ENCODE measurements around the gene PLEK.
A peak's percentile ranks its signal among the peaks of the same experiment; 100 is the strongest.

PLEK gene

DNA sequence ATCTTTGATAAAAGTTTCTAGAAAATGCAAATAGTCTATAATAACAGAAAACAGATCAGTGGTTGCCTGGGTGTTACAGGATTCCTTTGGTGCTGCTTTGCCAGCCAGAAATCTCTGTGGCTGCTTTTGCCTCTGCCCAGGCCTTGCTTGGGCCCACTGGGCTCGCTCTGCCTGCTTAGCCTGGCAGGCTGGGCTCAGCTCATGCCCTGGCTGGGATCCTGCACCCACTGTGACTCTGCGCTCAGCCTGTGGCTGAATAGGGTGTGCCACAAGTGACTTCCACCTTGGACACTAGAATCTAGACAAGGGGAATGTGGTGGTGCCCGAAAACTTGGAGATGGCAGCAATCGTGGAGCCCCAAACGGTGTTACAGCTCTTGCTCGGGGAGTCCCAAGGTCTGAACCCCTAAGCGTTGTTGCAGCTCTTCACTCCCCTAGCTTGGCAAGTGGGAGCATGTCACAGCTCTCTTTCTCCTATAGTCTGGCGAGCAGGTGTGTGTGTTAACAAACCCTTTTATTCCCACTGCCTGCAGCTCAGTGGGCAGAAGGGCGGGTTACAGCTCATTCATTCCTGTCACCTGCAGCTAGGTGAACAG lies 51.1 kb downstream of the PLEK start:
- DNase-seq (ENCODE audit: low spot score): no peak

DNA sequence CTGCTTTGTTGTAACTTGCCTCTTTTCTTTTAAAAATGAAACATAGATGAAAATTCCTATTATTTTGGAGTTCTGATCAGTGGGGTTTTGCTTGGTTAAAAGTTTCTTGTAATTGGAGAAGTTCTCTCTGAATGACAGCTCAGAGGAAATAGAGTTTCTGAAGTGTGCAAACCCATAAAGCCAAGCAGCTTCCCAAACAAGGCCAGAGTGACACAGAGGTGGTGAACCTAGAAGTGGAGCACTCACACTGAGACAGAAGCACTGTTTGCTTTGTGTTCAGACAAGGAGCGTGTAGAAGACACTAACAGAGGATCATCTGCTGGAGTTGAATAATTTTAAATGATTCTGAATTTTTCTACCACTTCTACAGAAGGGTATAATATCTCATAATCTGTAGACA lies 52.8 kb downstream of the PLEK start:
- no peak for DNase-seq (ENCODE audit: low spot score)

DNA sequence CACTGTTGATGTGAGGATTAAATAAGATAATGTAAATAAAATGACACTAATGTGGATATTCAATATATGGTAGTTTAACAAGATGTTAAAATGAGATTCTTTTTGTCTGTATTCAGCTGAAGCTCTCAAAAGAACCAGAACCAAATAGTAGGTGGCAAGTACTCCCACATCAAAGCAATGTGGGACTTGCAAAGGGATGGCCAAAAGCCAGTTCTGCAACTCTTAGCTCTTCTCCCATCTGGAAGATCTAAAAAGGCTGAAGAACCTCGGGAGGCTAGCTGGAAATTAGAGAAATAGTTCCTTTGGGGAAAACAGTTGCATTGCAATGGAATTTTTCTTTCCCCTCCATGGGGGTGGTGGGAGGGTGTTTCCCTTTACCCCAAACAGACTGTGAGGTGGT lies 53.3 kb downstream of the PLEK start:
- no peak for DNase-seq (ENCODE audit: low spot score)

DNA sequence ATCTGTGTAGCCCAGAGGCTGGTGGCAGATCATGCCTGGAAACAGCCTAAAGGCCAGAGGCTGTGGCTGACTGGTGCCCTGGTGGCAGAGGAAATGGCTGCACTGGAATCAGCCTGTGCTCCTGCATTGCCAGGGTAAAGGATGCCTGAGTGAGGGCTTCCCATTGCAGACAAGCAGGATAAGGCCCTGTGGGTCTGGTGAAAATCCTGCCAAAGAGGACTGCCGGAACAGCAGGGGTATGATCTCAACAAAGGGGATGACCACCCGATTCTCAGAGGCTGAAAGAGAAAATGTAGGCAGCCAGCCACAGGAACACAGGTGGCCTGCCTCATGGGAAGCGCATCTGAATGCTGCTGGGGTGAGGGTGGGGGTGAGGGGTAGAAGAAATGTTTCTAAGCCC lies 53.8 kb downstream of the PLEK start:
- no peak for DNase-seq (ENCODE audit: low spot score)

- DNase-seq (ENCODE audit: low spot score): no peak
Measured at GRCh38 chr2:68420254-68420910, 55.3 kb downstream of the PLEK start.

- DNase-seq (ENCODE audit: low spot score): no peak
Measured at GRCh38 chr2:68423966-68424650, 59.0 kb downstream of the PLEK start.

DNA sequence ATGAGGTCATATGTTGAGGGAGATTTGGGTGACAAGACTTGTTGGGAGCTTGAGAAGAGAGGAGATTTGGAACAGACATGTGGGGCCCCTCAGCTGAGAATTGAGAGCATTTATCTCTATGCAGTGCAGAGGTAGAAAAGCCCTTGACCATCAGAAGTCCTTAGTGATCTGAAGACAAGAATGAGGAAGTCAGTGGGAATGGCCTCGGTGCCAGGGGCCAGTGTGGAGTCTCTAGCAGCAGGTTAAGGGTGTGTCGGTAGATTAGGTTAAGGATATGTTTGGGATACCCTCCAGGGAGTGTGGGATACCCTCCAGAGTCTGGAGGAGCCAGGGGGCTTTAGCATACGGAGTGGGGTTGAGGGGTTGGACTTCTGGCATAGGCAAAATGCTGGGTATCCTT lies 60.4 kb downstream of the PLEK start:
- no peak for DNase-seq (ENCODE audit: low spot score)

- DNase-seq (ENCODE audit: low spot score): no peak
Measured at GRCh38 chr2:68426446-68426845, 61.4 kb downstream of the PLEK start.

DNA sequence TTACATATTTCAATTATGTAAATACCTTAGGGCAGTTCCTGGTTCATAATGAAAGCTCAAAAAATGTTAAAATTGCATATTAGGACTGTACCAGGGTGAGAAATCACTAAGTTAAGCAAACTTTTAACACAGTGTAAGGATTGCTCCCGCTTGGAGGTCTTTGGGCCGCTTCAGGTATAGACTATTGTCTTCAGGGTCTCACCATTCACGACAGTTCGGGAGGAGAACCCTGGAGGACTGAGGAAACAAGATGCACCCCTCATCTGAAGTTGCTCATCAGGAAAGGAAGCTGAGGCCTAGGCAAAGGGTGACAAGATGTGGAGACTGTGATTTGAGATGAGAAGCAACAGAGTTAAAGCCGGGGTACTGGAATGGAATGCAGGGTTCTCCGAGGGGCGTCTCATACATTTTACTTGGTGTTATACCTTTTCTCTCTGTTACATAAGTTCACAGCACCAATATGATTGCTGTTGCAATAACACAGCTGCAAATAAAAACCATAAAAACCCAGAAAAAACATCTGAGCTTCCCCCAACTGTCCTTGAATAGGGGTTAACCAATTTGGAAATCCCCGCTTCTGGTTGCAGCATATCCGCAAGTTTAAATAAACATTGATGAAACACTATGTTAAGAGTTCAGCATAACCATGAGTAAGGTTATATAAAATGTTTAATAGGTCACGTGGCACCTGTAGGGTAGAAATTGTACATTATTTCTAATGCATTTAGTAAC lies 61.9 kb downstream of the PLEK start:
- DNase-seq (ENCODE audit: low spot score): peak; percentile 21

GRCh38 chr2:68428126-68428525 lies 63.0 kb downstream of the PLEK start:
- DNase-seq (ENCODE audit: low spot score): no peak

DNA sequence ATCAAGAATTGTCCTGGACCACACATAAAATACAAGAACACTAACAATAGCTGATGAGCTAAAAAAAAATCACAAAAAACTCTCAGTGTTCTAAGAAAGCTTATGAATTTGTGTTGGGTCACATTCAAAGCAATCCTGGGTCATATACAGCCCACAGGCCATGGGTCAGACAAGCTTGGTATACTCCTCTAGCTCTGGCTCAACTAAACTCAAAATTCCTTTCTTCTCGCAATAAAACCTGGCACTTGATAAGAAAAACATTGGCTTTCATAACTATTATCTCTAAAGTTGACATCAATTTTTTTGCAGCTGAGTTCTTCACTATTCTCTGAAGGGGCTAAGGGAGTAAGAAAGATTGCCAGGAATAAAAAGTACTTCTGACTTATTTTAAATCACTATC lies 63.7 kb downstream of the PLEK start:
- no peak for DNase-seq (ENCODE audit: low spot score)

GRCh38 chr2:68429311-68429826 lies 64.3 kb downstream of the PLEK start:
- no peak for DNase-seq (ENCODE audit: low spot score)

- no peak for DNase-seq (ENCODE audit: low spot score)
Measured at GRCh38 chr2:68431316-68431972, 66.4 kb downstream of the PLEK start.

DNA sequence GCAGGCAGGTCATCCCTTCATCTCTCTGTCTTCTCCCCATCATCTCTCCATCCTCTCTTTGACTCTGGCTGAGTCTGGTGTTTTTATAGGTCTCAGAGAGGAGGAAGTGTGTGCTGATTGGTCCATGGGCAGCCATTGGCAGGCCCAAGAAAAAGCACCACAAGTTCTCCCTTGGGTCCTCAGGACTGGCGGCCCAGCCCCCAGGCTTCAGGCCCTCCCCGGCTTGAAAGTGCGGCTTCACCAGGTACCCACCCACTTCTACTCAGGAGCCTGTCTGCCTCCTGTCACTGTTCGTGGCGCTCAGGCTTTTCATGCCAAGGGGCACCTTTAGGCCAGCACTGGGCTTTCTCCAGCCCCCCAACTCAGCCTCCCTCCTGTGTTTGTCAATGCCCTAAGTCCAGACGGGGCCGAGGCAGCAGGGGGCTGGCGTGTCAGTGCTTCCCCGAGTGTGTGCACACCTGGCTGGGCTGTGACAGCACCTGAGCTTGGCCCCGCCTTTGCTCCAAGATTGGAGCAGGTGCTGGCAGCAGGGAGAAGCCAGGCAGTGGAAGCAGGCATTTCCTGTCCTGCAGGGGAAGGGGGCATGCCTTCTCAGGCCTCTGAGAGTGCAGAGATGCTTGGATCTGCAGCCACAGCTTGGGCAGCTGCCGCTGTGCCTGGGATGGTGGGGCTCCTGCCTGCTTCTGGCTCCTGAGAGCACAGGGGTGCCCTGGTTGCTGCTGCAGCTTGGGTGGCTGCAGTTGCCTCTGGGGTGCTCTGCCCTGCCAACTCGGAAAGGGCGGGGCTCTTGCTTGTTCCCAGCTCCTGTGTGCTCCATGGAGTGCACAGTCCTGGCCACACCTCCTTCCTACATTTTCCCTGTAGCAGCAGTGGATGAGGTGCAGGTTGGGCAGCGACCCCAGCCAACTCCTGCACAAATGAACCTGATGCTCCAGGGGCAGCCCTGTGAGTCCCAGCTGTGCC lies 67.9 kb downstream of the PLEK start:
- DNase-seq (ENCODE audit: low spot score): no peak

DNA sequence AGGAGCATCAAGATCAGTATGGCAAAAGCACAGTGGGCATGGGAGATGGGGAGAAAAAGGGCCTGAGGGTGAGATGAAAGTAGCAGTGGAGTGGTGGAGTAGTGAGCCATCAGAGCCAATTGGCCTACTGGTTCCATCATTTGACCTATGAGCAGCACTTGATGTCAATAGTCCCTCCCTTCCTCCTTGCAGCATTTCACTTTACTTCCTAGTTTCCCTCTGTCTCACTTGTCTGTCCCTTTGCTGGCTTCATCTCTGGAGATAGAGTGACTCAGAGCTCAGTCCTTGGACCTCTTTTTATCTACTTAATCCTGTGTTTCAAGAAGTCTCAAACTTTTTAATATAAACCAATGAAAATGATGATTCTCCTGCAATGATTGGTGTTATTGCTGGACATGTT lies 69.9 kb downstream of the PLEK start:
- DNase-seq (ENCODE audit: low spot score): no peak

GRCh38 chr2:68435615-68436014 lies 70.5 kb downstream of the PLEK start:
- no peak for DNase-seq (ENCODE audit: low spot score)

DNA sequence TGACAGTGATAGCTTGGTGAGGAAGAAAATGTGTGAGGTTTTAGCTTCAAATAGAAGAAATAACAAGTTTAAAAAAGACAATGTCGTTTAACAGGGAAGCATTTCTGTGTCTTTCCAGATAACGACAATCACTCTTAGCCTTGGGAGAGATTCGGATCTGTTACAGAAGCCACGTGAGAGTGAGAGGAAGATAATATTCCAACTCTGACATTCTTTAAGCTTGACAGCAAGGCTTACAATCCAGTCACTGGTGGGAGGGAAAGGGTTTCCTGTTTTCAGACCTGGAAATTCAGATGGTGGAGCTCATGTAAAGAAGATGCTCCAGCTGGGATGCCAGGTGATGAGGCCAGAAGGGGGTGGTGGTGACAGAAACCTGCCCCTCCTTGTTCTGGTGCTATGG lies 71.2 kb downstream of the PLEK start:
- DNase-seq (ENCODE audit: low spot score): no peak

- DNase-seq (ENCODE audit: low spot score): no peak
Measured at GRCh38 chr2:68438455-68439303, 73.6 kb downstream of the PLEK start.

- DNase-seq (ENCODE audit: low spot score): peak; percentile 61
Measured at GRCh38 chr2:68441179-68441993, 76.3 kb downstream of the PLEK start.

Data from AG08396 (cell line).